ENCODE measurements around the gene PICK1. TPM values are rescaled to one million over a fixed set of nuclear protein-coding genes. Genes with fewer than 3 reads are reported as not detected.

Gene PICK1
- polyA plus RNA-seq, 1 donor from 2014 or later: 101 TPM

DNA sequence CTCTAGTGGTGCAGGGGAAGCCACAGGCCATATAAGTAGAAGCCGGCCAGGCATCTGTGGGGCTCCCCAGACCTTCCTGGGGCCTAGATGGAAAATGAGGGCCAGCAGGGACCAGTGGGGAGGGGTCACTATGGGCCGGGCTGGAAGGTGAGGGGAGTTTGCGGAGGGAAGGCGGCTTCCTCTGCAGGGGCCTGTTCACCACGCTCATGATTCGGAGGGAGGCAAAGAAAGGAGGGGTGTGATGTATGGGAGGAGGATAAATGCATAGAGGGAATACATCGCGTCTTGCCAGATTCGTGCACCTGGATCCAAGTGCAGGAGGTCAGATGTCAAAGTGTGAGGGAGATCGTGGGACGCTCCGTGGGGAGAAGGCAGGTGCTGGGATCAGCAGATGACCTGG is 19.9 kb downstream of the PICK1 start:
- H3K27me3 ChIP-seq (ENCODE audit: insufficient read depth, low read depth, low read length): peaks cover 15% of the 10 kb centered on the region
- no peak overlapping the region for H3K9ac ChIP-seq (ENCODE audit: low read length)
- no peak overlapping the region for H2AFZ ChIP-seq (ENCODE audit: low read depth, low read length)
- no peaks in the 10 kb centered on the region for H4K20me1 ChIP-seq (ENCODE audit: insufficient read depth)
- no peaks in the 10 kb centered on the region for H3K36me3 ChIP-seq (ENCODE audit: insufficient read depth, low read length)
- H3K27ac ChIP-seq (ENCODE audit: low read length): no peak overlapping the region
- no peaks in the 10 kb centered on the region for H3K9me3 ChIP-seq (ENCODE audit: low read length)
- no peaks in the 10 kb centered on the region for H3F3A ChIP-seq (ENCODE audit: insufficient read depth, low read length, poor library complexity, severe bottlenecking)
- no peaks in the 10 kb centered on the region for H3K9me2 ChIP-seq (ENCODE audit: insufficient read depth, low read length)
- H3K4me3 ChIP-seq (ENCODE audit: low read length): no peak overlapping the region
- H3K4me2 ChIP-seq (ENCODE audit: low read length): no peak overlapping the region
- TF ChIP-seq TAF1 (IDR thresholded peaks at IDR 0.05; ENCODE audit: low read depth) (no peak), EZH2 (IDR thresholded peaks at IDR 0.05; ENCODE audit: borderline replicate concordance, insufficient read depth, low read length, poor library complexity, severe bottlenecking) (no peak), RAD21 (conservative IDR thresholded peaks at IDR 0.05) (no peak), POLR2AphosphoS5 (IDR thresholded peaks at IDR 0.05) (no peak), EP300 (conservative IDR thresholded peaks at IDR 0.05; ENCODE audit: poor library complexity, severe bottlenecking) (no peak), SMC3 (conservative IDR thresholded peaks at IDR 0.05; ENCODE audit: poor library complexity) (no peak), MXI1 (conservative IDR thresholded peaks at IDR 0.05; ENCODE audit: poor library complexity, severe bottlenecking) (no peak)
- TF ChIP-seq, protein P1, sequence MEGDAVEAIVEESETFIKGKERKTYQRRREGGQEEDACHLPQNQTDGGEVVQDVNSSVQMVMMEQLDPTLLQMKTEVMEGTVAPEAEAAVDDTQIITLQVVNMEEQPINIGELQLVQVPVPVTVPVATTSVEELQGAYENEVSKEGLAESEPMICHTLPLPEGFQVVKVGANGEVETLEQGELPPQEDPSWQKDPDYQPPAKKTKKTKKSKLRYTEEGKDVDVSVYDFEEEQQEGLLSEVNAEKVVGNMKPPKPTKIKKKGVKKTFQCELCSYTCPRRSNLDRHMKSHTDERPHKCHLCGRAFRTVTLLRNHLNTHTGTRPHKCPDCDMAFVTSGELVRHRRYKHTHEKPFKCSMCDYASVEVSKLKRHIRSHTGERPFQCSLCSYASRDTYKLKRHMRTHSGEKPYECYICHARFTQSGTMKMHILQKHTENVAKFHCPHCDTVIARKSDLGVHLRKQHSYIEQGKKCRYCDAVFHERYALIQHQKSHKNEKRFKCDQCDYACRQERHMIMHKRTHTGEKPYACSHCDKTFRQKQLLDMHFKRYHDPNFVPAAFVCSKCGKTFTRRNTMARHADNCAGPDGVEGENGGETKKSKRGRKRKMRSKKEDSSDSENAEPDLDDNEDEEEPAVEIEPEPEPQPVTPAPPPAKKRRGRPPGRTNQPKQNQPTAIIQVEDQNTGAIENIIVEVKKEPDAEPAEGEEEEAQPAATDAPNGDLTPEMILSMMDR (IDR thresholded peaks at IDR 0.05; ENCODE audit: poor library complexity, severe bottlenecking): no peak
- TF ChIP-seq, protein P2, sequence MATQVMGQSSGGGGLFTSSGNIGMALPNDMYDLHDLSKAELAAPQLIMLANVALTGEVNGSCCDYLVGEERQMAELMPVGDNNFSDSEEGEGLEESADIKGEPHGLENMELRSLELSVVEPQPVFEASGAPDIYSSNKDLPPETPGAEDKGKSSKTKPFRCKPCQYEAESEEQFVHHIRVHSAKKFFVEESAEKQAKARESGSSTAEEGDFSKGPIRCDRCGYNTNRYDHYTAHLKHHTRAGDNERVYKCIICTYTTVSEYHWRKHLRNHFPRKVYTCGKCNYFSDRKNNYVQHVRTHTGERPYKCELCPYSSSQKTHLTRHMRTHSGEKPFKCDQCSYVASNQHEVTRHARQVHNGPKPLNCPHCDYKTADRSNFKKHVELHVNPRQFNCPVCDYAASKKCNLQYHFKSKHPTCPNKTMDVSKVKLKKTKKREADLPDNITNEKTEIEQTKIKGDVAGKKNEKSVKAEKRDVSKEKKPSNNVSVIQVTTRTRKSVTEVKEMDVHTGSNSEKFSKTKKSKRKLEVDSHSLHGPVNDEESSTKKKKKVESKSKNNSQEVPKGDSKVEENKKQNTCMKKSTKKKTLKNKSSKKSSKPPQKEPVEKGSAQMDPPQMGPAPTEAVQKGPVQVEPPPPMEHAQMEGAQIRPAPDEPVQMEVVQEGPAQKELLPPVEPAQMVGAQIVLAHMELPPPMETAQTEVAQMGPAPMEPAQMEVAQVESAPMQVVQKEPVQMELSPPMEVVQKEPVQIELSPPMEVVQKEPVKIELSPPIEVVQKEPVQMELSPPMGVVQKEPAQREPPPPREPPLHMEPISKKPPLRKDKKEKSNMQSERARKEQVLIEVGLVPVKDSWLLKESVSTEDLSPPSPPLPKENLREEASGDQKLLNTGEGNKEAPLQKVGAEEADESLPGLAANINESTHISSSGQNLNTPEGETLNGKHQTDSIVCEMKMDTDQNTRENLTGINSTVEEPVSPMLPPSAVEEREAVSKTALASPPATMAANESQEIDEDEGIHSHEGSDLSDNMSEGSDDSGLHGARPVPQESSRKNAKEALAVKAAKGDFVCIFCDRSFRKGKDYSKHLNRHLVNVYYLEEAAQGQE (IDR thresholded peaks at IDR 0.05; ENCODE audit: borderline replicate concordance): no peak
- no peaks in the 10 kb centered on the region for H3K79me2 ChIP-seq (replicated peaks; ENCODE audit: insufficient read depth, low read length)

DNA sequence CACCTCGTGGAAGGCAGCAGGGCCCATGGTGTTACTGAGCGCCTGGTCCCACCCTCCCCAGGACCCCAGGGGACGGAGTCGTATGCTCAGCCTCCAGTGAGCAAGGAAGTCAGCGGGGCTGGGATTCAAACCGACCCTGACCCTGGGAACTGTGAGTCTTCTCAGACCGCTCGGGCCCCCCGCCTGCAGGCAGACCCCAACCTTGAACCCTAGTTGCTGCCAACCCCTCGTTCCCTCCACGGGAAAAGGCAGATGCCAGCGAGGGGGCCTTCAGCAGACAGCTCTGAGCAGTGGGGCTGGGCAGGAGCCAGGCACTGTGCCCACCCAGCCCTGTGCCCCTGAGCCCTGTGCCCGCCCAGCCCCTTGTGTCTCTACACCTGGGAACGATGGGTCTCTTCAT is 20.4 kb downstream of the PICK1 start:
- H4K20me1 ChIP-seq (ENCODE audit: insufficient read depth): no peaks in the 10 kb centered on the region
- no peaks in the 10 kb centered on the region for H3K79me2 ChIP-seq (replicated peaks; ENCODE audit: insufficient read depth, low read length)
- H3K27me3 ChIP-seq (ENCODE audit: insufficient read depth, low read depth, low read length): peaks cover 16% of the 10 kb centered on the region
- no peaks in the 10 kb centered on the region for H3K9me2 ChIP-seq (ENCODE audit: insufficient read depth, low read length)
- no peak overlapping the region for H3K4me3 ChIP-seq (ENCODE audit: low read length)
- no peak overlapping the region for H3K27ac ChIP-seq (ENCODE audit: low read length)
- H3K36me3 ChIP-seq (ENCODE audit: insufficient read depth, low read length): no peaks in the 10 kb centered on the region
- H3K9ac ChIP-seq (ENCODE audit: low read length): no peak overlapping the region
- H3K4me2 ChIP-seq (ENCODE audit: low read length): no peak overlapping the region
- H3F3A ChIP-seq (ENCODE audit: insufficient read depth, low read length, poor library complexity, severe bottlenecking): no peaks in the 10 kb centered on the region
- H2AFZ ChIP-seq (ENCODE audit: low read depth, low read length): no peak overlapping the region
- no peak for TF ChIP-seq TAF1 (IDR thresholded peaks at IDR 0.05; ENCODE audit: low read depth)
- TF ChIP-seq, protein P2 (IDR thresholded peaks at IDR 0.05; ENCODE audit: borderline replicate concordance): no peak
- TF ChIP-seq SMC3 (conservative IDR thresholded peaks at IDR 0.05; ENCODE audit: poor library complexity): no peak
- no peak for TF ChIP-seq MXI1 (conservative IDR thresholded peaks at IDR 0.05; ENCODE audit: poor library complexity, severe bottlenecking)
- TF ChIP-seq EZH2 (IDR thresholded peaks at IDR 0.05; ENCODE audit: borderline replicate concordance, insufficient read depth, low read length, poor library complexity, severe bottlenecking): no peak
- TF ChIP-seq, protein P1 (IDR thresholded peaks at IDR 0.05; ENCODE audit: poor library complexity, severe bottlenecking): no peak
- TF ChIP-seq RAD21 (conservative IDR thresholded peaks at IDR 0.05): no peak
- no peak for TF ChIP-seq EP300 (conservative IDR thresholded peaks at IDR 0.05; ENCODE audit: poor library complexity, severe bottlenecking)
- no peak for TF ChIP-seq POLR2AphosphoS5 (IDR thresholded peaks at IDR 0.05)
- H3K9me3 ChIP-seq (ENCODE audit: low read length): no peaks in the 10 kb centered on the region
